Lower lobe of right lung (tissue), 2 donors: ENCODE results near the gene NTN4. TPM values are rescaled to one million over a fixed set of nuclear protein-coding genes. Genes with fewer than 3 reads are reported as not detected.
A peak's percentile ranks its signal among the peaks of the same experiment; 100 is the strongest.

Experiments
- ATAC-seq, 2 donors: fragments of 200-7000 bp; cut with Tn5 transposase; one replicate each; pipeline ENCODE4 v1.9.1; 2020 to 2022; ENCODE audit warnings: mild to moderate bottlenecking in 2 of 2, moderate library complexity in 2 of 2
- DNase-seq: peaks from one replicate; pipeline ENCODE4 v3.0.0-alpha.2; 2020
- H3K27ac ChIP-seq: fragments of 200-600 bp; one replicate; pipeline ENCODE4 v1.8.0; 2022
- H3K27me3 ChIP-seq: fragments of 200-600 bp; one replicate; pipeline ENCODE4 v1.8.0; 2022; ENCODE audit warnings: low read depth
- H3K36me3 ChIP-seq: fragments of 200-600 bp; one replicate; pipeline ENCODE4 v1.8.0; 2022; ENCODE audit warnings: mild to moderate bottlenecking
- H3K4me1 ChIP-seq: fragments of 200-600 bp; one replicate; pipeline ENCODE4 v1.8.0; 2022
- H3K4me3 ChIP-seq: fragments of 200-600 bp; one replicate; pipeline ENCODE4 v1.8.0; 2022; ENCODE audit warnings: mild to moderate bottlenecking
- H3K9me3 ChIP-seq: fragments of 200-600 bp; one replicate; pipeline ENCODE4 v1.8.0; 2022
- intact Hi-C: fragments of 100-400 bp; cut with DNase I; formaldehyde crosslinking; loops from one replicate; pipeline ENCODE4 v1.11.0; 2022
- total RNA-seq: library from RNA; stranded (reverse); fragmentation: NEBNext Ultra II Directional; extraction: Animal tissue kit (Norgen Biotek cat#: 25700); gene quantifications from one replicate; pipeline ENCODE4 v1.2.1, GENCODE V29; 2021
- TF ChIP-seq, protein P1 (sequence below): fragments of 200-600 bp; IDR thresholded peaks from one replicate; pipeline ENCODE4 v1.8.0; 2022; ENCODE audit warnings: antibody characterized with exemption, mild to moderate bottlenecking
- donor health status: DM: no; HTN: yes; CAD: no; lungs with severe emphysema.

NTN4 gene
- total RNA-seq, 1 donor from 2014 or later = 140 TPM

DNA sequence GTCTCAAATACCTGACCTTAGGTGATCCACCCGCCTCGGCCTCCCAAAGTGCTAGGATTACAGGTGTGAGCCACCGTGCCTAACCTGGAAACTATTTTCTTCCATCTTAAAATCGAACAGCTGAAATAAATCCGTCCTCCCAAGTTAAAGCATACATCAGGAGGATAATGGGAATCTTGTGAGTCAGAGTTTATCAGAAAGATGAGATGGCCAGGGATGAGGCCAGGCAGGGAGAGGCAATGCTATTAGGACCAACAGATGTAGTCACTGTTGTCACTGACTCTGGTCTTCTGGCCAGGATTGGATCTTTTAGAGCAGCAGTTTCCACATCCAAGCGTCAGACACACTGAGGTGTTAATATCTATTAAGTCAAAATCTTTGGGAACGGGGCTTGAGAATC, 177.5 kb downstream of the NTN4 start:
- H3K4me1 ChIP-seq = no peaks in the 10 kb centered on the region
- no peaks in the 10 kb centered on the region for H3K36me3 ChIP-seq
- intact Hi-C loops = no loop called here
- no peaks in the 10 kb centered on the region for H3K9me3 ChIP-seq
- TF ChIP-seq, protein P1, sequence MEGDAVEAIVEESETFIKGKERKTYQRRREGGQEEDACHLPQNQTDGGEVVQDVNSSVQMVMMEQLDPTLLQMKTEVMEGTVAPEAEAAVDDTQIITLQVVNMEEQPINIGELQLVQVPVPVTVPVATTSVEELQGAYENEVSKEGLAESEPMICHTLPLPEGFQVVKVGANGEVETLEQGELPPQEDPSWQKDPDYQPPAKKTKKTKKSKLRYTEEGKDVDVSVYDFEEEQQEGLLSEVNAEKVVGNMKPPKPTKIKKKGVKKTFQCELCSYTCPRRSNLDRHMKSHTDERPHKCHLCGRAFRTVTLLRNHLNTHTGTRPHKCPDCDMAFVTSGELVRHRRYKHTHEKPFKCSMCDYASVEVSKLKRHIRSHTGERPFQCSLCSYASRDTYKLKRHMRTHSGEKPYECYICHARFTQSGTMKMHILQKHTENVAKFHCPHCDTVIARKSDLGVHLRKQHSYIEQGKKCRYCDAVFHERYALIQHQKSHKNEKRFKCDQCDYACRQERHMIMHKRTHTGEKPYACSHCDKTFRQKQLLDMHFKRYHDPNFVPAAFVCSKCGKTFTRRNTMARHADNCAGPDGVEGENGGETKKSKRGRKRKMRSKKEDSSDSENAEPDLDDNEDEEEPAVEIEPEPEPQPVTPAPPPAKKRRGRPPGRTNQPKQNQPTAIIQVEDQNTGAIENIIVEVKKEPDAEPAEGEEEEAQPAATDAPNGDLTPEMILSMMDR = no peak
- no peak for DNase-seq
- H3K27ac ChIP-seq = no peak overlapping the region
- H3K27me3 ChIP-seq = no peaks in the 10 kb centered on the region
- H3K4me3 ChIP-seq = no peak overlapping the region
- no peak for ATAC-seq

DNA sequence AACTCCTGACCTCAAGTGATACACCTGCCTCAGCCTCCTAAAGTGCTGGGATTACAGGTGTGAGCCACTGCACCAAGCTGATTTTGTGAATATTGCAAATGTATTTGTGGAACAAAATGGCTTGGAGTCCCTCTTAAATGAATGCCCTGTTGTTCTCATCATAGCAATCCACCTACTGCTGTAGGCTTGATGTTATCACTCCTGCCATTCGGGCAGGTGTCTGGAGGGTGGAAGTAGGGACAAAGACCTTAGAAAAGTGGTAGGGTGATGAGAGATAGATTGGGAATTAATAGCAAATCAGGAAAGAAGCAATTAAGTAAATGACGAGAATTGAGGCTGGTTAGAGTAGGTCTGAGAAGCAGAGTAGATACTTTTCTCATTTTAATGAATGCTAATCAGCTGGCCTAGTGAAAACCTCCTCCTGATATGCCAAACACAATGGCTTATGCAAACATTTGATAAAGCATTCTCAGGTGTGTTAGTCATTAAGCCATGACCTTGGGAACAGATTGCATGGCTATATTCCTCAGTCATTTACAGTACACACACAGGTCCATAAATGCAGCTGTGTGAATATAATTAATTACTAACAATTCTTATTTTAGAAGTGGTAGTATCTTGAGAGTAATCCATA, 178.8 kb downstream of the NTN4 start:
- peak; percentile 75 to 81 for ATAC-seq
- intact Hi-C loops = no loop called here

DNA sequence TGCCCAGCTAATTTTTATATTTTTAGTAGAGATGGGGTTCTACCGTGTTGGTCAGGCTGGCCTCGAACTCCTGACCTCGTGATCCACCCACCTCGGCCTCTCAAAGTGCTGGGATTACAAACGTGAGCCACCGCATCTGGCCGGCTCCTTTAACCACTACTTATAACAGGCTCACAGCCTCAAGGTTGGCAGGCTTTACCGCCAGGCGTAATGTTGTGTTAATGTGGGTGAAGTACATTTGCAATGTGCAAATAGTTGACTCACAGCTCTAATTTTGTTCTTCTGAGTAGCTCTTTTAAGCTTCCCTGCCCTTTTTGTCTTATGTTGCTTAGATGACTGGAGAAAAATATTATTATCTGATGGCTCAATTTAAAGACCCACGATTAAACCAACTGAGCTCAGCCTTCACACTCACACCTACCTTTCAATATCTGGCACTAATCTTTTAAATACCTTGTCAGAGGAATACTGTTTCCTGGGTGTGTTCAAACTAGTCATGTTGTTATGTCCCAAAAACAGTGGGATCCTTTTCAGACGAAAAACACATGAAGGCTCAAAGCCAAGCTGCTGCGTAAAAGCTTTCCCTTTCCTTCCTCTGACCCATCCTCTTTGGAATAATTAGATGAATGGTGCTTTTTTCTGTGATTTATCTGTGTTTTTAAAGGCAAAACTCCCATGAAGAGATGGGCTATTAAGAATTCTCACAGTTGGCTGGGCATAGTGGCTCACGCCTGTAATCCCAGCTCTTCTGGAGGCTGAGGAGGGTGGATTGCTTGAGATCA, 182.1 kb downstream of the NTN4 start:
- H3K9me3 ChIP-seq = no peaks in the 10 kb centered on the region
- ATAC-seq = peak; percentile 90 to 94
- H3K27ac ChIP-seq = peak overlapping the region; percentile 14
- intact Hi-C loops = no loop called here
- no peak overlapping the region for H3K4me3 ChIP-seq
- H3K4me1 ChIP-seq = no peaks in the 10 kb centered on the region
- DNase-seq = peak; percentile 82
- H3K27me3 ChIP-seq = no peaks in the 10 kb centered on the region
- H3K36me3 ChIP-seq = no peaks in the 10 kb centered on the region
- TF ChIP-seq, protein P1 = no peak

More for the DNA sequence above, 178.8 kb downstream of the NTN4 start:
- H3K27me3 ChIP-seq = no peaks in the 10 kb centered on the region
- DNase-seq = no peak
- no peak overlapping the region for H3K4me3 ChIP-seq
- TF ChIP-seq, protein P1 = no peak
- no peaks in the 10 kb centered on the region for H3K36me3 ChIP-seq
- no peaks in the 10 kb centered on the region for H3K4me1 ChIP-seq
- no peak overlapping the region for H3K27ac ChIP-seq
- H3K9me3 ChIP-seq = no peaks in the 10 kb centered on the region

Other genes with a start within 250 kb of the NTN4 start
- 17.8 TPM for gene USP44, start 239.3 kb downstream of the NTN4 start, total RNA-seq
- 15.2 TPM for gene SNRPF, start 68.2 kb upstream of the NTN4 start, total RNA-seq
- gene CCDC38, start 151.8 kb upstream of the NTN4 start, total RNA-seq = 0.24 TPM
- gene AMDHD1, start 152.6 kb upstream of the NTN4 start, total RNA-seq = 1.8 TPM
- gene HAL, start 205.6 kb upstream of the NTN4 start, total RNA-seq = 7.3 TPM
- gene LTA4H, start 244.8 kb upstream of the NTN4 start, total RNA-seq = 567 TPM